Tibial nerve (tissue), 4 donors: ENCODE measurements around the gene ARF1. TPM values are rescaled to one million over a fixed set of nuclear protein-coding genes. Genes with fewer than 3 reads are reported as not detected.

Experiments used
- DNase-seq, 2 donors: peaks; one replicate each; pipeline ENCODE4 v3.0.0-alpha.2; 2019; ENCODE audit warnings: low spot score in 2 of 2
- H3K27ac ChIP-seq, 4 donors: fragments of 200-600 bp; sonication (generic) in 3 of 4; one replicate each; pipeline ENCODE4 v1.5.1; 2017 to 2019; ENCODE audit warnings: mild to moderate bottlenecking in 1 of 4
- H3K27me3 ChIP-seq, 2 donors: fragments of 200-600 bp; sonication (generic) in 1 of 2; one replicate each; pipeline versions ENCODE4 v1.5.1 to v1.6.0; 2017 to 2019
- H3K36me3 ChIP-seq, 3 donors: fragments of 200-600 bp; sonication (generic); one replicate each; pipeline ENCODE4 v1.5.1; 2018 to 2019
- H3K4me1 ChIP-seq, 4 donors: fragments of 200-600 bp; sonication (generic) in 3 of 4; one replicate each; pipeline ENCODE4 v1.5.1; 2017 to 2019
- H3K4me3 ChIP-seq, 4 donors: fragments of 200-600 bp; sonication (generic) in 3 of 4; one replicate each; pipeline ENCODE4 v1.5.1; 2017 to 2019; ENCODE audit warnings: mild to moderate bottlenecking in 1 of 4, moderate library complexity in 1 of 4
- H3K9me3 ChIP-seq, 4 donors: fragments of 200-600 bp; sonication (generic) in 3 of 4; one replicate each; pipeline ENCODE4 v1.5.1; 2017 to 2019
- EP300 ChIP-seq, 2 donors: sonication (generic); formaldehyde crosslinking; IDR thresholded peaks; one replicate each; pipeline ENCODE4 v1.6.1; 2017; ENCODE audit warnings: antibody characterized with exemption in 2 of 2, mild to moderate bottlenecking in 1 of 2
- POLR2A ChIP-seq, 2 donors: fragments of 450-650 bp; IDR thresholded peaks; one replicate each; pipeline ENCODE4 v1.6.1; 2017; ENCODE audit warnings: antibody characterized with exemption in 2 of 2, mild to moderate bottlenecking in 2 of 2, moderate library complexity in 2 of 2
- WGBS, 2 donors: methylation state at CpG; one replicate each; pipeline ENCODE4 v1.1.5; 2018; 5-methylcytosine and 5-hydroxymethylcytosine counted together
- total RNA-seq, 4 donors: library from RNA; depleted of rRNA; stranded (reverse); fragments of >200 nt; gene quantifications; one replicate each; pipeline ENCODE4 v1.1.0, GENCODE V29; 2016
- TF ChIP-seq, protein P1 (sequence below), 5 experiments: fragments of 200-600 bp in 3 of 5; fragments of 450-650 bp in 2 of 5; sonication (generic) in 3 of 5; IDR thresholded peaks; one replicate each; pipeline ENCODE4 v1.5.1; 2016 to 2019; ENCODE audit warnings: antibody characterized with exemption in 5 of 5, mild to moderate bottlenecking in 3 of 5, moderate library complexity in 2 of 5

ARF1 gene
- total RNA-seq, 4 donors from 2014 or later: 251 to 311 (median 258) TPM

DNA sequence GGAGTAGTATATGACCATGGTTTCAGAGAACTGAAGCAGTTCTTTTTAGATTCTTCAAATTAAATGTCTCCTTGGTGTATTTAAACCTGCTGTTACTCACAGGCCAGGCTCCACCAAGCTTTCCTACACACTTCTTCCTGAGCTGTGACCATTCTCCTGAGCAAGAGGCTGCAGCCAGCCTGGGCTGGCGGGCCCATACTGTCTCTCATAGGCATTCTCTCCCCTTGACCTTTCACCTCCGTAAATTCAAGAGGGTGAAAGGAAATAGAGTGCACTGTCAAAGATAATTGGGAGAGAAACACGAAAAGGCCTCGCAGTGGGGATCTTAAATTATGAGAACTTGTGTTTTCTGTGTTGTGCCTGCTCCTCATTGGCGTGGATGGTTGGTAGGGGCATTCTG is 2.3 kb downstream of the ARF1 start:
- no peaks in the 10 kb centered on the region for H3K36me3 ChIP-seq
- TF ChIP-seq POLR2A (IDR thresholded peaks at IDR 0.05) (no peak), EP300 (IDR thresholded peaks at IDR 0.05) (no peak)
- TF ChIP-seq, protein P1, sequence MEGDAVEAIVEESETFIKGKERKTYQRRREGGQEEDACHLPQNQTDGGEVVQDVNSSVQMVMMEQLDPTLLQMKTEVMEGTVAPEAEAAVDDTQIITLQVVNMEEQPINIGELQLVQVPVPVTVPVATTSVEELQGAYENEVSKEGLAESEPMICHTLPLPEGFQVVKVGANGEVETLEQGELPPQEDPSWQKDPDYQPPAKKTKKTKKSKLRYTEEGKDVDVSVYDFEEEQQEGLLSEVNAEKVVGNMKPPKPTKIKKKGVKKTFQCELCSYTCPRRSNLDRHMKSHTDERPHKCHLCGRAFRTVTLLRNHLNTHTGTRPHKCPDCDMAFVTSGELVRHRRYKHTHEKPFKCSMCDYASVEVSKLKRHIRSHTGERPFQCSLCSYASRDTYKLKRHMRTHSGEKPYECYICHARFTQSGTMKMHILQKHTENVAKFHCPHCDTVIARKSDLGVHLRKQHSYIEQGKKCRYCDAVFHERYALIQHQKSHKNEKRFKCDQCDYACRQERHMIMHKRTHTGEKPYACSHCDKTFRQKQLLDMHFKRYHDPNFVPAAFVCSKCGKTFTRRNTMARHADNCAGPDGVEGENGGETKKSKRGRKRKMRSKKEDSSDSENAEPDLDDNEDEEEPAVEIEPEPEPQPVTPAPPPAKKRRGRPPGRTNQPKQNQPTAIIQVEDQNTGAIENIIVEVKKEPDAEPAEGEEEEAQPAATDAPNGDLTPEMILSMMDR (IDR thresholded peaks at IDR 0.05): no peak
- H3K4me1 ChIP-seq: peaks cover 0 to 80% (median 69%) of the 10 kb centered on the region in 4 donors
- H3K9me3 ChIP-seq: no peaks in the 10 kb centered on the region
- H3K4me3 ChIP-seq: peak overlapping the region in 3 of 4 donors; percentile 94 to 98 (median 98)
- DNase-seq: no peak
- no peaks in the 10 kb centered on the region for H3K27me3 ChIP-seq
- WGBS, 2 donors: 34 to 39% methylated on average over 5 of the region's 5 CpGs
- H3K27ac ChIP-seq: peak overlapping the region in 3 of 4 donors; percentile 99 to 100 (median 99)

DNA sequence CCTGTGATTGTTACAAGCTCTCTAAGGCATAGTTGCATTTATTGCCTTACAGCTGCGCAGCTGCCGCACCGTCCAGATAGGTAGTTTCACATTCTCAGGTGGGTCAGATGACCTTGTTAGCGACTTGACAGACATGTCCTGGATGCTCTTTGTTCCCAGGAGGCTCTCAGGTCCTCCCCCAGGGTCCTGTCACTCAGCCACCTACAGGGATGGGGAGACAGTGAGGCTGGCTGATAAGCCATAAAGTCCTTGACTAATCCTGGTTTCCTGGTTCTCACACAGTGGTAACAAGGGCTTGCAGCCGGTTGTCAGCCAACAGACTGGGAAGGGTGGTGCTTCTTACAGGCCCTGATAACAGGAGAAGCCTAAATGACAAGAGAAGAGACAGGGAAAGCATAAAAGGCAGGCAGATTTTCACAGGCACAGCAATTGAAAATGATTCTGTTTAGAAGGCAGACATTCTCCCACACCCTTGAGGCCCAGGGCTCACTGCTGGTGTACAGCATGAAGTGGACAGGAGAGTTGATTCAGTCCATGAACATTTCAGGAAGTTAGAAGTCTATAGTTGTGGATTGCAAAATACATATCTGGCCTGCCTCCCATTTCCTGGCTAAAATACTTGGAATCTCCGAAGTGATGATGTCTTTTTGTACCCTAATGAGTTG is 2.9 kb downstream of the ARF1 start:
- H3K27me3 ChIP-seq: no peaks in the 10 kb centered on the region
- no peaks in the 10 kb centered on the region for H3K9me3 ChIP-seq
- H3K4me3 ChIP-seq: peak overlapping the region in 2 of 4 donors; percentile 94 to 98
- peak in 1 of 2 donors; percentile 38 for DNase-seq
- 33 to 34% methylated on average over 6 of the region's 6 CpGs for WGBS, 2 donors
- H3K27ac ChIP-seq: peak overlapping the region in 3 of 4 donors; percentile 99 to 100 (median 99)
- no peaks in the 10 kb centered on the region for H3K36me3 ChIP-seq
- peaks cover 0 to 80% (median 75%) of the 10 kb centered on the region in 4 donors for H3K4me1 ChIP-seq
- no peak for TF ChIP-seq EP300 (IDR thresholded peaks at IDR 0.05)
- TF ChIP-seq, protein P1 (IDR thresholded peaks at IDR 0.05): no peak
- no peak for TF ChIP-seq POLR2A (IDR thresholded peaks at IDR 0.05)

DNA sequence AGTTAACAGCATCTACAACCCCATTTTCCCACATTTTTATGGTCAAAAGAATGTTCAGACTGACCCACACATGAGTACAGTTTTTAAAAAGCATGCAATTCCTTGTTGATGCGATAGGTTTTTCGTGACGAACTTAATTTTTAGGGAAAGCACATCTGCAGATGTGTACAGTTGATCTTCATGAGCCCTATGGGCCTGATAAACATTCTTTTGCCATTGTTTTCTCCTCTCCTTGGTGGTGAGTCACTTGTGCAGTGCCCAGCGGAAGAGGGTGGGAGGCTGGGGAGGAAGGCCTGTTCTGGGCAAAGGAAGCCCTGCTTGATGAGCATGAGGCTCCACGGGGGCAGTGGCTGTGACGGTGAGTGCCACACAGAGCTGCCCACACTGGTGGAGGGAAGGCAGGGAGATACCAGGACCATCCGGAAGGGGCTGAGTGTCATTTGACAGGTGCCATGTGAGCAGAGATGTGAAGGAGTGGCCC is 5.3 kb downstream of the ARF1 start:
- Histone ChIP-seq H3K4me1 (peaks cover 0 to 90% (median 83%) of the 10 kb centered on the region in 4 donors), H3K9me3 (no peaks in the 10 kb centered on the region), H3K36me3 (peaks cover 0 to 6% (median 0%) of the 10 kb centered on the region in 3 donors), H3K4me3 (no peak overlapping the region), H3K27ac (peak overlapping the region in 2 of 4 donors; percentile 67 to 99), H3K27me3 (no peaks in the 10 kb centered on the region)
- 30 to 31% methylated on average over 7 of the region's 7 CpGs for WGBS, 2 donors
- TF ChIP-seq POLR2A (IDR thresholded peaks at IDR 0.05) (no peak), EP300 (IDR thresholded peaks at IDR 0.05) (peak in 1 of 2 donors; percentile 46)
- TF ChIP-seq, protein P1 (IDR thresholded peaks at IDR 0.05): no peak
- DNase-seq: peak in 1 of 2 donors; percentile 9

DNA sequence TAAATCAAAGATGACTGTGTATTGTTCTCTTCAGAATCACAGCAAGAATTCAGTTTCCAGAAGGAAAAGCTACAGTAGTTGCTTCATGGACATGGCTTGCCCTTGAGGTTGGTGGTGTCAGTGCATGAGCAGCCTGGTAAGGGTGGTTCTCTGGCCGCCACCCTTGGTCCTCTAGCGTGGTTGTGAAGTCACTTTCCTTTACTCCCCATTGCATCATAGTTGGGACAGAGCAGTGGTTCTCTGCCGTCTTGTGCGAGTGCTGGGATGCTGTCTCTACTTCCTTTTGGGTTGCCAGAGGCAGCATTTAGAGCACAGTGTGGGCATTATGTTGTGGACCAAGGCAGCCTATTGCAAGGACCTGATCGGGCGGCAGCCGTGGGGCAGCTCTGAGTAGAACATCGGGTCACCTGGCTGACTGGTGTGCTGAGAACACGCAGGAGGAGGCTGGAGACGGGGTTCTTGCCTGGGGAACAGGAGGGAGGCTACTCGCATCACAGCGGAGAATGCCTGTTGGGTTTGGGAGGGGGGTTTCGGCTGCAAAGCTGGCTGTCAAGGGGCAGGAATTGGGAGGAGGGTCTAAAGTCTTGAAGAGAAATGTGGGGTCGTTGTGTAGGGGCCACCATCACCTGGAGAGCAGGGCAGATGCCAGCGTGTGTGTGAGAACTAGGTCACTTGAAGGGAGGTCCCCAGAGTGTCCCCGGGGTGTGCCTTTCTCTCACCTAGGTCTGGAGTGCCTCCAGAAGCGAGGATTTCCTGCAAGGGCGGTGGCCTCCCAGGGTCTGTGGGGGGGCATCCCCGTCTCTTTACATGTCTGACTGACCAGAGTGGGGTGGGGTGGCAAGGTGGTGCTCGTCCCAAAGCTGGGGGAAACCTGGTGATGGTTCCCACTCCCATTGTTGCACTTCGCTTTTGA is 6.3 kb downstream of the ARF1 start:
- peaks cover 0 to 95% (median 84%) of the 10 kb centered on the region in 4 donors for H3K4me1 ChIP-seq
- peak overlapping the region in 2 of 4 donors; percentile 67 to 99 for H3K27ac ChIP-seq
- no peaks in the 10 kb centered on the region for H3K27me3 ChIP-seq
- 66 to 67% methylated on average over 17 to 20 of the region's 21 CpGs for WGBS, 2 donors
- peaks cover 0 to 15% (median 0%) of the 10 kb centered on the region in 3 donors for H3K36me3 ChIP-seq
- no peak for TF ChIP-seq EP300 (IDR thresholded peaks at IDR 0.05)
- TF ChIP-seq, protein P1 (IDR thresholded peaks at IDR 0.05): no peak
- no peak for TF ChIP-seq POLR2A (IDR thresholded peaks at IDR 0.05)
- peak in 1 of 2 donors; percentile 3 for DNase-seq
- no peak overlapping the region for H3K4me3 ChIP-seq
- no peaks in the 10 kb centered on the region for H3K9me3 ChIP-seq
